HFF-Myc (cell line): Measurements from ENCODE around the gene SMIM5.

Experiments used
- DNase-seq: peaks from one replicate; pipeline ENCODE4 v3.0.0-alpha.2; 2011; ENCODE audit warnings: low read depth; ENCODE audit errors: extremely low read depth
- H3K4me3 ChIP-seq: replicated peaks from 2 replicates; pipeline ENCODE4 v1.5.1; 2011; ENCODE audit warnings: low read depth, mild to moderate bottlenecking, control low read depth, low read length
- TF ChIP-seq, protein P1 (sequence below): IDR thresholded peaks from 2 replicates; pipeline ENCODE4 v1.5.1; 2012; ENCODE audit warnings: mild to moderate bottlenecking, low read depth, low read length, control low read depth; ENCODE audit errors: missing control alignments

The SMIM5 gene

GRCh38 chr17:75619506-75620431 lies 13.5 kb upstream of the SMIM5 start:
- TF ChIP-seq, protein P1, sequence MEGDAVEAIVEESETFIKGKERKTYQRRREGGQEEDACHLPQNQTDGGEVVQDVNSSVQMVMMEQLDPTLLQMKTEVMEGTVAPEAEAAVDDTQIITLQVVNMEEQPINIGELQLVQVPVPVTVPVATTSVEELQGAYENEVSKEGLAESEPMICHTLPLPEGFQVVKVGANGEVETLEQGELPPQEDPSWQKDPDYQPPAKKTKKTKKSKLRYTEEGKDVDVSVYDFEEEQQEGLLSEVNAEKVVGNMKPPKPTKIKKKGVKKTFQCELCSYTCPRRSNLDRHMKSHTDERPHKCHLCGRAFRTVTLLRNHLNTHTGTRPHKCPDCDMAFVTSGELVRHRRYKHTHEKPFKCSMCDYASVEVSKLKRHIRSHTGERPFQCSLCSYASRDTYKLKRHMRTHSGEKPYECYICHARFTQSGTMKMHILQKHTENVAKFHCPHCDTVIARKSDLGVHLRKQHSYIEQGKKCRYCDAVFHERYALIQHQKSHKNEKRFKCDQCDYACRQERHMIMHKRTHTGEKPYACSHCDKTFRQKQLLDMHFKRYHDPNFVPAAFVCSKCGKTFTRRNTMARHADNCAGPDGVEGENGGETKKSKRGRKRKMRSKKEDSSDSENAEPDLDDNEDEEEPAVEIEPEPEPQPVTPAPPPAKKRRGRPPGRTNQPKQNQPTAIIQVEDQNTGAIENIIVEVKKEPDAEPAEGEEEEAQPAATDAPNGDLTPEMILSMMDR: peak; percentile 70
- no peak for DNase-seq

GRCh38 chr17:75621489-75621888 lies 11.7 kb upstream of the SMIM5 start:
- TF ChIP-seq, protein P1: no peak
- no peak overlapping the region for H3K4me3 ChIP-seq
- DNase-seq: no peak

More at GRCh38 chr17:75619506-75620431, 13.5 kb upstream of the SMIM5 start:
- no peak overlapping the region for H3K4me3 ChIP-seq

- TF ChIP-seq, protein P1: no peak
- no peak overlapping the region for H3K4me3 ChIP-seq
- no peak for DNase-seq
Measured at GRCh38 chr17:75622076-75622475, 11.2 kb upstream of the SMIM5 start.

DNA sequence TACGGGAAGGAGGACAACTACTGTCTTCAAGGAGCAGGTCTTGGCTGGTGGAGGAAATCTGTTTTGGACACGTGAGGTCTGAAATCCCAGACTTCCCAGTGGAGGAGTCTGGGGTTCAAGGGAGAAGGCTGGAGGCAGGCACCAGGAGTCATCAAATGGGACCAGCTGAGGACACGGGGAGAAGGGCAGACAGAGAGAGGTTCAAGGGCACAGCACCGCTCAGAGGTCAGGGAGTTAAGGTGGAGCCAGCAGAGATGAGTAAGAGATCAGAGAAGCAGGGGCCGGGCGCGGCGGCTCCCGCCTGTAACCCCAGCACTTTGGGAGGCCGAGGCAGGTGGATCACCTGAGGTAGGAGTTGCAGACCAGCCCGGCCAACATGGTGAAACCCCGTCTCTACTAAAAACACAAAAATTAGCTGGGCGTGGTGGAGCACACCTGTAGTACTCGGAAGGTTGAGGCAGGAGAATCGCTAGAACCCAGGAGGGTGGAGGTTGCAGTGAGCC lies 10.4 kb upstream of the SMIM5 start:
- DNase-seq: no peak
- TF ChIP-seq, protein P1: no peak
- no peak overlapping the region for H3K4me3 ChIP-seq

DNA sequence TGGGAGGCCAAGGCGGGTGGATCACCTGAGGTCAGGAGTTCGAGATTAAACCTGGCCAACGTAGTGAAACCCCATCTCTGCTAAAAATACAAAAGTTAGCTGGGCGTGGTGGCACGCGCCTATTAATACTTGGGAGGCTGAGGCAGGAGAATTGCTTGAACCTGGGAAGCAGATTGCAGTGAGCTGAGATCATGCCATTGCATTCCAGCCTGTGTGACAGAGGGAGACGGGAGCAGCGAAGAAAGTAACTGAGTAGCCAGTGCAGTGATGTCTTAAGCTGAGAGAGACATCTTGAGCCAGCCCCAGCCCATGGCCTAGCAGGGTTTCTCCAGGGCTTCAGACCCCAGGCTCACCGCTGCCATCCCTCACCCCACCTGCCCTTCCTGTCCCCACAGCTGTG lies 9.8 kb upstream of the SMIM5 start:
- no peak overlapping the region for H3K4me3 ChIP-seq
- DNase-seq: no peak
- TF ChIP-seq, protein P1: no peak

DNA sequence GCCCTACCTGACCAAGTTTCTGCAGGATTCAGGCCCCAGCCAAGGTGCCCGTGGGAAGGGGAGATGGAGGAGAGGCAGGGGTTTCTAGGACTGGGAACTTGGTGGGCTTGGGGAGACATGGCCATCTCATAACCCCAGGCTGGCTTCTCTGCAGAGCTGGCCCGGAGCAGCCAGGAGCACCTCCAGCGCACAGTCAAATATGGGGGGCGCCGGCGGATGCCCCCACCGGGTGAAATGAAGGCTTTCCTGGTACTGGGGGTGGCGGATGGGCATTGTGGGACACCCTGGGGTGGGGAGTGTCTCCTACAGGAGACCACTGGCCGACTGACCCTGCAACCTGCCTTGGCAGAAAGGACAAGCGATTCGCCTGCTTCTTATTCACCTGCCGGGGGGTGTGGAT lies 9.2 kb upstream of the SMIM5 start:
- TF ChIP-seq, protein P1: no peak
- no peak for DNase-seq
- H3K4me3 ChIP-seq: no peak overlapping the region
